Measurements from ENCODE around the gene TECPR2. TPM values are rescaled to one million over a fixed set of nuclear protein-coding genes. Genes with fewer than 3 reads are reported as not detected.

The TECPR2 gene
- total RNA-seq, 4 donors from 2014 or later = 28.7 to 54.8 (median 36.6) TPM

DNA sequence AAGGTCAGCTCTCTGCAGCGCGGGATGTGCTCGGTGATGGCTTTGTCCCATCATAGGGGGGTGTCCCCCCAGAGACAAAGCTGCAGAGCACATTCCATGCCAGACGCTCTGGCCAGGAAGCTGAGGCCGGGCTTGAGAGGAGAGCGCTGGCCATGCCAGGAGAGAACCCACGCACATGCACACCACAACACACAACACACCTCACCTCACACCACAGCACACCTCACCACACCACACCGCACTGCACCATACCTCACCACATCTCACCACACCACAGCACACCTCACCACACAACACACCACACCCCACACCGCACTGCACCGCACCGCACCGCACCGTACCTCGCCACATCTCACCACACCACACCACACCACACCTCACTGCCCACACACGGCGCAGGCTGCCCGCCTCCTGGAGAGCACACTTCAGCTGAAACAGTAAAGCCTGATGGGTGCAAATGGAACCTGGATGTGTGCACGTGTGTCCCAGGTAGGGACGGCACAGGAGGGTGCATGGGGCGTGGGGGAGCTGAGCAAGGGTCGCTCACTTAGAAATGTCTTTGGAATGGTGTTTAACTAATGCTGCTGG is 136.0 kb downstream of the TECPR2 start:
- Histone ChIP-seq H3K27ac (replicated peaks in 1 of 4) (peak overlapping the region in 1 of 4 donors; percentile 81), H3K27me3 (no peaks in the 10 kb centered on the region), H3K4me3 (no peak overlapping the region), H3K36me3 (peaks cover 20 to 55% (median 33%) of the 10 kb centered on the region in 4 donors), H3K4me1 (peaks cover 17 to 28% (median 22%) of the 10 kb centered on the region in 4 donors), H3K9me3 (no peaks in the 10 kb centered on the region)
- DNase-seq (ENCODE audit: extremely low spot score) = no peak
- no peak for TF ChIP-seq POLR2A (IDR thresholded peaks at IDR 0.05; ENCODE audit: low read depth)
- TF ChIP-seq POLR2AphosphoS5 (IDR thresholded peaks at IDR 0.05) = no peak
- TF ChIP-seq EP300 (IDR thresholded peaks at IDR 0.05) = no peak
- TF ChIP-seq, protein P1, sequence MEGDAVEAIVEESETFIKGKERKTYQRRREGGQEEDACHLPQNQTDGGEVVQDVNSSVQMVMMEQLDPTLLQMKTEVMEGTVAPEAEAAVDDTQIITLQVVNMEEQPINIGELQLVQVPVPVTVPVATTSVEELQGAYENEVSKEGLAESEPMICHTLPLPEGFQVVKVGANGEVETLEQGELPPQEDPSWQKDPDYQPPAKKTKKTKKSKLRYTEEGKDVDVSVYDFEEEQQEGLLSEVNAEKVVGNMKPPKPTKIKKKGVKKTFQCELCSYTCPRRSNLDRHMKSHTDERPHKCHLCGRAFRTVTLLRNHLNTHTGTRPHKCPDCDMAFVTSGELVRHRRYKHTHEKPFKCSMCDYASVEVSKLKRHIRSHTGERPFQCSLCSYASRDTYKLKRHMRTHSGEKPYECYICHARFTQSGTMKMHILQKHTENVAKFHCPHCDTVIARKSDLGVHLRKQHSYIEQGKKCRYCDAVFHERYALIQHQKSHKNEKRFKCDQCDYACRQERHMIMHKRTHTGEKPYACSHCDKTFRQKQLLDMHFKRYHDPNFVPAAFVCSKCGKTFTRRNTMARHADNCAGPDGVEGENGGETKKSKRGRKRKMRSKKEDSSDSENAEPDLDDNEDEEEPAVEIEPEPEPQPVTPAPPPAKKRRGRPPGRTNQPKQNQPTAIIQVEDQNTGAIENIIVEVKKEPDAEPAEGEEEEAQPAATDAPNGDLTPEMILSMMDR (IDR thresholded peaks at IDR 0.05) = no peak
- WGBS = 94% methylated on average over 17 of the region's 21 CpGs
- intact Hi-C loops (cut with DNase I) = no loop called here

DNA sequence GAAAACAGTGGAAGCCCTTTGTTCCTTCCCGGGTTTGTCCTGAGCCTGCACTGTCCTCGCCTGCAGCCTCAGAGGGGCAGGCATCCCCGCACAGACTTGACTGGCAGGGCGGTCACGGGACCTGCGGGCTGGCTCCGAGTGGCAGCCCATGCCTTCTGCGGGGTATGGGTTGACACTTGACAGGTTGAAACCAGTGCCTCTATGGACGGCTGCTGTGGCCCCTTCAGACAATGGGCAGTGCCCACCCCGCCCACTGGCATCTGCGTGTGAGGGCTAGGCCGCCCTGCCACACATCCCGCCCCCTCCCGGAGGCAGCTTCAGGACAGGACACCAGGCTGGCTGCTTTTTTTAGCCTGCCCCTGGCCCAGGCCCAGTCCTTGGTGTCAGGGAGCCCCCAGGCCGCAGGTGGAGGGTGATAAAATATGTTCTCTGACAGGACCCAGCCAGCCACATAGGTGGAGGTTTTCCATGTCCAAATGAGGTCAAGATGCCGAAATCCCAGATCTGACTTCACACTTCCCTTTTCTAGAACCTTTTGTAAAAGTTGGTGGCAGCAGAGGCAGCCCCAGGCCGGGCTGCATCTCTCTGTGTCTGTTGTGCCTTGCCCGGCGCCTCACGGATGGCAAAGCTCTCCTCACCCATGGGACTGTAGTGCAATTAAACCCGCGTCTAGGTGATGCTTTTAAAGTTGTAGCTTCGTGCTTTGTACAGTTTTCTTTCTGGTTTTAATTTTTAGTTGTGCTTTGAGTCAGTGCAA is 136.8 kb downstream of the TECPR2 start:
- Histone ChIP-seq H3K4me1 (peaks cover 17 to 35% (median 23%) of the 10 kb centered on the region in 4 donors), H3K9me3 (no peaks in the 10 kb centered on the region), H3K36me3 (peaks cover 20 to 52% (median 33%) of the 10 kb centered on the region in 4 donors), H3K27ac (replicated peaks in 1 of 4) (peak overlapping the region; percentile 70 to 81 (median 76)), H3K4me3 (no peak overlapping the region), H3K27me3 (no peaks in the 10 kb centered on the region)
- no peak for DNase-seq (ENCODE audit: extremely low spot score)
- WGBS = 90% methylated on average over 17 of the region's 23 CpGs
- intact Hi-C loops (cut with DNase I) = no loop called here
- TF ChIP-seq, protein P1 (IDR thresholded peaks at IDR 0.05) = no peak
- TF ChIP-seq EP300 (IDR thresholded peaks at IDR 0.05) (no peak), POLR2AphosphoS5 (IDR thresholded peaks at IDR 0.05) (no peak), POLR2A (IDR thresholded peaks at IDR 0.05; ENCODE audit: low read depth) (no peak)

DNA sequence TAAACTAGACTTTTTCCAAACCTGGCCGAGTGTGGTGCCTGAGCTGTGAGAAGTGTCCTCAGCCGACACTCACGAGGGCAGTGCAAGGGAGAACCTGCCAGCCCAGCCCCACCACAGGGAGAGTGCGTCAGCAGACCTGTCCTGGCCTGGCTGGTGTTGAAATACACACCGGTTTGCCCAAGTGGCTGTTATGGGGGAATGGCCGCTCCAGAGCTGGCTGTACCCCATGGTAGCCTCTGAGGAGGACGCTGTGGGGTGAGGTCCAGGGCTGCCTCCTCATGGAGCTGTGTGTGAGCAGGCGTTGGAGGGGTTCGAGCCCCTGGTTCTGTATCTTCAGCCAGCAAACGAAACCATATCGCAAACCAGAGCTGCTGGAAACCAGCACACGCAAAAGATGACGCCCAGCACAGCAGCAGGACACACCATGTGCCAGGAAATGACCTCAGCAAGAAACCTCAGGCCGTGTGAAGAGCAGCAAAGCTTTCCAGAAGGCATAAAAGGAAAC is 137.5 kb downstream of the TECPR2 start:
- Histone ChIP-seq H3K4me1 (peaks cover 17 to 40% (median 25%) of the 10 kb centered on the region in 4 donors), H3K4me3 (no peak overlapping the region), H3K36me3 (peaks cover 20 to 52% (median 33%) of the 10 kb centered on the region in 4 donors), H3K27me3 (no peaks in the 10 kb centered on the region), H3K27ac (replicated peaks in 1 of 4) (peak overlapping the region; percentile 70 to 81 (median 76)), H3K9me3 (no peaks in the 10 kb centered on the region)
- 52% methylated on average over 9 of the region's 14 CpGs for WGBS
- peak; percentile 47 to 79 for TF ChIP-seq POLR2AphosphoS5 (IDR thresholded peaks at IDR 0.05)
- TF ChIP-seq, protein P1 (IDR thresholded peaks at IDR 0.05) = no peak
- TF ChIP-seq EP300 (IDR thresholded peaks at IDR 0.05) = peak; percentile 33
- intact Hi-C loops (cut with DNase I) = no loop called here
- DNase-seq (ENCODE audit: extremely low spot score) = no peak

DNA sequence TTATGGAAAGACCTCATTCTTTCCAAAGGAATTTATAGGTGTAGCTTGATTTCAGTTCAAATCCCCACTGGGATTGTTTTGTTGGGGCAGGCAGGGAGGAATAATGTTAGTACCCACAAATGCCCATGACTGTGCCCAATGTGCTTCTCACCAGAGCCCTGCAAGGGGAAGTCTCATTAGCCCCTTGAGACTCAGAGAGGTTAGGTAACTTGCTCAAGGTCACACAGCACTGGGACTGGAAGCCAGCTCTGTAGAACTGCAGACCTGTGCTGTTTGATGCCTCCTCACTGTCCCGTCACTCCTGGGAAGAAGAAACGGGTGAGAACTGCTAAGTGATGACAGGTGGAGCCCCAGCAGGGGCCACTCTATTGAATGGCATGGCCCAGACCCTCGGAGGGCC is 138.0 kb downstream of the TECPR2 start:
- WGBS = 82% methylated on average over 3 of the region's 3 CpGs
- Histone ChIP-seq H3K4me1 (peaks cover 17 to 40% (median 26%) of the 10 kb centered on the region in 4 donors), H3K27me3 (no peaks in the 10 kb centered on the region), H3K36me3 (peaks cover 20 to 57% (median 36%) of the 10 kb centered on the region in 4 donors), H3K4me3 (no peak overlapping the region), H3K27ac (replicated peaks in 1 of 4) (peak overlapping the region; percentile 70 to 81 (median 76)), H3K9me3 (no peaks in the 10 kb centered on the region)
- intact Hi-C loops (cut with DNase I) = no loop called here
- TF ChIP-seq POLR2AphosphoS5 (IDR thresholded peaks at IDR 0.05) (no peak), POLR2A (IDR thresholded peaks at IDR 0.05; ENCODE audit: low read depth) (no peak), EP300 (IDR thresholded peaks at IDR 0.05) (no peak)
- TF ChIP-seq, protein P1 (IDR thresholded peaks at IDR 0.05) = no peak
- no peak for DNase-seq (ENCODE audit: extremely low spot score)
